ENCODE data around the gene LLGL2.
"Not testable (repeated sequence)": the region's sequence is repeated elsewhere in the genome, so short reads cannot be mapped to it uniquely, and the experiment has no call there.

Gene LLGL2

DNA sequence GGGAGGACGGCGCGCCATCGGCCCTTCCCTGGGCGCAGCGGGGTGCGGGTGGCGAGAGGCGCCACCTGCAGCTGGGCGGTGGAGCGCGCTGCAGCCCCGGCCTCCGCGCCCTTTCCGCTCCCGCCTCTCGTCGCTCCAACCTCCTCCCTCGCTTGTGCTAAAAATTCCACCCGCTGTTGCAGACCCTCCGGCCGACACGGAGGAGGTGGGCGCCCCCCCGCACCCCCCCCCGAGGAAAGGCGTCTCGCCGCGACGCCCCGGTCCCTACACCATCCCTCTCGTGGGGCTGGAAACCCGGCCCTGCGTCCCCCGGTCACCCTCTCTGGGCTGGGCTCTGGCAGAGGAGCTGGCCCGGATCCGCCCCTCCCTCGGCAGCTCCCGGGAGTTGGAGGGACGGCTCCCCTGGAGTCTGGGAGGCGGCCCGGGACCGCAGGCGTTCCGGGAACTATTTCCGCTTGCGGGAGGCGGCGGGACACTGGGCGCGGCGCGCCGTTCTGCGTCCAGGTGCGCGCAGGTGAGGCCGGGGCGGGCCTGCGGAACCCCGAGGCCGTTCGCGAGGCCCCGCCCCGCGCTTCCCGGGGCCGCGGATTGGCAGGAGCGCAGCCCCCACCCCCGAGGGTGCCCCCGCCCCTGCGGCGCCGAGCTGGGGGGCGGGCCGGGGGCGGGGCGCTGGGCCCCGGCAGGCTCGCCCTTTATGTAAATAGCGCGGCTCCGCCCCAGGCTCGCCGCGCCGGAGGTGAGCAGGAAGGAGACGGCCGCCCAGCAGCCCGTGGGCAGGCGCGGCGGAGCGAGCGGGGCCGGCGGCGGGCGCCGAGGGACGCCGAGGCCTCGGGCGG lies at the start of gene LLGL2:
Gene LLGL2 (plus strand): TSS at position 728 of the 836 bp plus-strand sequence. CDS start 17,730 bp downstream, outside the sequence.
- peak within 1 kb of the TSS; percentile 49 for H3K4me3 ChIP-seq (ENCODE audit: low read depth, low read length)
- DNase-seq (ENCODE audit: low read depth), result peak; percentile 85
- TF ChIP-seq POLR2A (IDR thresholded peaks at IDR 0.05; ENCODE audit: extremely low read depth, insufficient read length), result peak; percentile 38
- TF ChIP-seq MYC (IDR thresholded peaks at IDR 0.05; ENCODE audit: low read depth, low read length), result 0 out of 2 replicates have a peak, but pooled peaks have one; percentile 44
- peak; percentile 48 for TF ChIP-seq MAX (IDR thresholded peaks at IDR 0.05; ENCODE audit: low read depth, low read length)
- peak; percentile 39 for TF ChIP-seq CTCF (IDR thresholded peaks at IDR 0.05; ENCODE audit: low read depth, low read length)

GRCh38 chr17:75475851-75476250 lies 49.6 kb upstream of the LLGL2 start:
- TF ChIP-seq POLR2A (IDR thresholded peaks at IDR 0.05; ENCODE audit: extremely low read depth, insufficient read length), result no peak
- TF ChIP-seq MAX (IDR thresholded peaks at IDR 0.05; ENCODE audit: low read depth, low read length), result no peak
- TF ChIP-seq MYC (IDR thresholded peaks at IDR 0.05; ENCODE audit: low read depth, low read length), result no peak
- no peak for TF ChIP-seq CTCF (IDR thresholded peaks at IDR 0.05; ENCODE audit: low read depth, low read length)
- no peak for DNase-seq (ENCODE audit: low read depth)
- no peak overlapping the region for H3K4me3 ChIP-seq (ENCODE audit: low read depth, low read length)

GRCh38 chr17:75476271-75476671 lies 49.2 kb upstream of the LLGL2 start:
- TF ChIP-seq MYC (IDR thresholded peaks at IDR 0.05; ENCODE audit: low read depth, low read length), result no peak
- H3K4me3 ChIP-seq (ENCODE audit: low read depth, low read length), result no peak overlapping the region
- DNase-seq (ENCODE audit: low read depth), result no peak

- H3K4me3 ChIP-seq (ENCODE audit: low read depth, low read length), result no peak overlapping the region
- TF ChIP-seq POLR2A (IDR thresholded peaks at IDR 0.05; ENCODE audit: extremely low read depth, insufficient read length) (no peak), MYC (IDR thresholded peaks at IDR 0.05; ENCODE audit: low read depth, low read length) (no peak), MAX (IDR thresholded peaks at IDR 0.05; ENCODE audit: low read depth, low read length) (no peak), CTCF (IDR thresholded peaks at IDR 0.05; ENCODE audit: low read depth, low read length) (no peak)
- DNase-seq (ENCODE audit: low read depth), result no peak
Measured at GRCh38 chr17:75476752-75477489, 48.6 kb upstream of the LLGL2 start.

- not testable (repeated sequence) for H3K4me3 ChIP-seq (ENCODE audit: low read depth, low read length); DNase-seq (ENCODE audit: low read depth)
Measured at GRCh38 chr17:75477490-75477862, 48.0 kb upstream of the LLGL2 start.

DNA sequence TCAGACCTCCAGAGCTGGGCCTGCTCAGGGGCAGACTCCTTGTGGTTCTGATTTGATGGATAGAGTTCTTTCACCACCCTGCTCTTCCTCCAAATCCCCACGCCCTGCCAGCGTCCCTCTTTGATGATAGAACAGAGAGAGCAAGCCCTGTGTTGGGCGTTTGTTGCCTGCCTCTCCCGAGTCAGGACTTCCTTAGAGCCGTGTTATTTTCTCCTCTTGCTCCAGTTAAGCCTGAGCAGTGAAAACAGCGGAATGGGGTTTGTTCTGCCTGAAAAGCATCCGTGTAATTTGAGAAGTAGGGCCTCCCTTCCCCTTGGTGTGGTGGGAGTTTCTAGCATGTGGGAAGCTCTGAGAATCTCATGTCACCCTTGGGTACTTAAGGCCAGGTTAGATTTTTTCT lies 47.0 kb upstream of the LLGL2 start:
- no peak overlapping the region for H3K4me3 ChIP-seq (ENCODE audit: low read depth, low read length)
- no peak for DNase-seq (ENCODE audit: low read depth)
- no peak for TF ChIP-seq CTCF (IDR thresholded peaks at IDR 0.05; ENCODE audit: low read depth, low read length)

DNA sequence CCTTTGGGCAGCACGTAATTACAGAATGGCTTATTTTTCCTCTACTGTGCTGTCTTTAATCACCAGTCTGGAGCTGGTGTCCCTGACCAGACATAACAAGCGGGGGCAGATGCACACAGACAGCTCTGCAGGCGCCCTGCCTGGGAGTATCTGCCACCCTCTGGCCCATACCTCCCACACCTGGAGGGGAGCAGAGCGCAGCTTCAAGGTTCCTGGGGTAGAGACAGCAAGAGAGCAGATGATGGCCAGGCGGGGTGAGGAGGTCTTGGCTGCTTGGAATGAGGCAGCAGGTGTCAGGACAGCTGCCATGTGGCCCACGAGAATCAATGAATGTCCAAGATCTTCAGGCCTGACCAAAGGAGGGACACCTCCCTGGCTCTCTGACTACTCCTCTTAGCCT lies 45.2 kb upstream of the LLGL2 start:
- TF ChIP-seq POLR2A (IDR thresholded peaks at IDR 0.05; ENCODE audit: extremely low read depth, insufficient read length), result no peak
- TF ChIP-seq CTCF (IDR thresholded peaks at IDR 0.05; ENCODE audit: low read depth, low read length), result no peak
- TF ChIP-seq MAX (IDR thresholded peaks at IDR 0.05; ENCODE audit: low read depth, low read length), result no peak
- TF ChIP-seq MYC (IDR thresholded peaks at IDR 0.05; ENCODE audit: low read depth, low read length), result no peak
- no peak overlapping the region for H3K4me3 ChIP-seq (ENCODE audit: low read depth, low read length)

More for the DNA sequence above, 45.2 kb upstream of the LLGL2 start:
- no peak for DNase-seq (ENCODE audit: low read depth)

Measured in NB4 (cell line).